ENCODE data around the gene TCEAL7.

Gene TCEAL7

GRCh38 chrX:103367502-103367901 lies 37.5 kb downstream of the TCEAL7 start:
- no peak for DNase-seq (ENCODE audit: low read depth, low spot score)

DNA sequence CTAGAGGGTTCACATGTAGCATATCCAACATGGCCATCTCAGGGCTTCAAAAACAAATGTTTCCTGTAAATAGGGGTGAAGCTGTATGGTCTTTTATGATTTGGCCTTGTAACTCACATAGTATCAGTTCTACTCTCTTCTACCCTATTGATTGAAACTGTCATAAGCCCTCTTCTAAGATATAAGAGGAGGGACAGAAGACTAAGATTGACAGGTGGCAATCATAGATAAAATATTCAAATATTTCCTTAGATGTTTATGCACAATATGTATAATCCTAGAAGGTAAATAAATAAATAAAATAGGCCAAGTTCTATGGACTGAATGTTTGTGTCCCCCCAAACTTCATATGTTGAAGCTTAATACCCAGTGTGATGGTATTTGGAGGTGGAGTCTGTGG lies 39.4 kb downstream of the TCEAL7 start:
- no peak for DNase-seq (ENCODE audit: low read depth, low spot score)

GRCh38 chrX:103372886-103373285 lies 42.8 kb downstream of the TCEAL7 start:
- DNase-seq (ENCODE audit: low read depth, low spot score), result no peak

DNA sequence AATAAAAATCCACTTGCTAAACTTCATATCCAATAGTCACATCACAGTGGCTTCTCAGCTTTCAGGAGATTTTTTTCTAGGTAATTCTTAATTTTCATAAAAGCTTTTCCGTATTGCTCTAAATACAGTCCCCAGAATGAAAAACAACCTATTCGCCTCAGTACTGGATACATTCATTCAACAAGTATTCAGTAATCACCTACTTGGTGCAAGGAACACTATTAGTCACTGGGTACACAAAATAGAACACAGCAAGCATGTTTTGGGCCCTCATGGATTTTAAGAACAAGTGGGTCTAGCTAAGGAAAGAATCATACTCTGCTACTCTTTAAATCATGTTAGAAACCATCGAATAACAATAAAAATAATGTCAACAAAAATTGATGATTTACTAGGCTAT lies 43.5 kb downstream of the TCEAL7 start:
- no peak for DNase-seq (ENCODE audit: low read depth, low spot score)

DNA sequence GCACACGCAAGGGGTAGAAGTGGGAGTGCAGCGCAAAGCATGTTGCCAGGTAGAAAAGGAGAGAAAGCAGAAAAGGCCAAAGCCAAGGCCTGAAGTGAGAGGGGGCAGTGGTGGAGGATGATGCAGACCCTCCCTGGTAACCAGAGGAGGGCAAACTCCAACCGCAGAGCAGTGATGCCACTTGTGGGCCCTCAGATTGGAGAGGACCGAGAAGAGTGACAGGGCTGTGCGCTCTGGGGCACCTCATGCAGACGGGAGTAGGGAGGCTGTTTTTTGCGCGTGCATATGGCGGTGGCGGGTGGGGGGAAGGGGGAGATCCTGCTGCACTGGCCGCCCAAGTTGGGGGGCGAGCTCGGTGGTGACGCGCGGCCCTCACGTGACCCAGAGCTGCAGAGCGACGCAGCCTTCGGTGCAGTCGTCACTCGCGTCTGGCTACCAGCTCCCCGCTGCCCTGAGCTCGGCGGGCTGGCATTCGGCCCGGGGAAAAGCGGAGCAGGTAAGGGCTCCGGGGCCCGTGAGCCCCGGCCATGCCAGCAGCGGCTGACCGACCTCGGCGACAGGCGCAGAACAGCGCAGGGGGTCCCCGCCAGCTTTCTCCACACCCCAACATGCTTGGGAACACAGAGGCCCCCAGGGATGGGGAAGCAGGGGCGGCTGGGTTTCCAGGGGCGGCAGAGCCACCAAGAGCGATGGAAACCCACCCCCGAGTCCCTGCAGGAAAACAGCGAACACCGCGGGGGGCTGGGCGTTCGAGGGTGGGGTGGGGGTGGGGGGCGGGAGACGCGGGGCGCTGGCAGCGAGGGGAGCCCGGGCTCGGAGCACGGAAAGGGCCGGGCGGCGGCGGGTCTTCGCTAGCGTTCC lies 46.3 kb downstream of the TCEAL7 start, which contains the start of gene BEX3:
TSS of gene BEX3 (plus strand) at position 421 of the 861 bp plus-strand sequence. CDS start 984 bp downstream, outside the sequence.
- DNase-seq (ENCODE audit: low read depth, low spot score), result no peak

- DNase-seq (ENCODE audit: low read depth, low spot score), result no peak
Observed at GRCh38 chrX:103376979-103377324, 46.9 kb downstream of the TCEAL7 start.

GRCh38 chrX:103378990-103379389 lies 49.0 kb downstream of the TCEAL7 start:
- no peak for DNase-seq (ENCODE audit: low read depth, low spot score)
